H1 (cell line): ENCODE data around the gene NWD2. TPM values are rescaled to one million over a fixed set of nuclear protein-coding genes. Genes with fewer than 3 reads are reported as not detected.

Experiments
- CTCF ChIA-PET: fragments of 300-600 bp; sonication (Branson Sonifier 250); formaldehyde crosslinking; loops from one replicate; lab custom pipeline; 2021; ENCODE audit not compliant: partially characterized antibody; lab: Charles Lee
- POLR2A ChIA-PET: fragments of 300-600 bp; sonication (Branson Sonifier 250); formaldehyde crosslinking; loops from one replicate; lab custom pipeline; 2021; ENCODE audit warnings: inconsistent platforms; ENCODE audit not compliant: partially characterized antibody; lab: Charles Lee
- DNase-seq, 2 experiments: peaks; one replicate each; pipeline versions ENCODE4 v3.0.0 to v3.0.0-alpha.2; 2010 to 2022; ENCODE audit warnings: low spot score in 2 of 2, low read depth in 1 of 2, mixed read lengths in 1 of 2
- FAIRE-seq: peaks from 2 replicates; lab custom pipeline; 2011; peaks lifted over from hg19 to GRCh38; lab: Jason Lieb, UNC
- H2AFZ ChIP-seq: 2 replicates; pipeline ENCODE4 v1.8.1; 2012; ENCODE audit warnings: low read length, inconsistent platforms
- H2AK5ac ChIP-seq: 2 replicates; pipeline ENCODE4 v1.6.1; 2013; ENCODE audit warnings: low read depth, low read length
- H2BK120ac ChIP-seq: replicated peaks from 2 replicates; pipeline ENCODE3; 2013; ENCODE audit warnings: low read depth, low read length, inconsistent platforms
- H2BK12ac ChIP-seq: 2 replicates; pipeline ENCODE4 v1.6.1; 2013; ENCODE audit warnings: low read depth, low read length
- H2BK15ac ChIP-seq: 2 replicates; pipeline ENCODE4 v1.6.1; 2013; ENCODE audit warnings: low read length
- H2BK20ac ChIP-seq: 2 replicates; pipeline ENCODE4 v1.6.1; 2013; ENCODE audit warnings: low read length
- H2BK5ac ChIP-seq: 2 replicates; pipeline ENCODE4 v1.6.1; 2013; ENCODE audit warnings: low read depth, low read length
- H3K14ac ChIP-seq: 2 replicates; pipeline ENCODE4 v1.6.1; 2013; ENCODE audit warnings: inconsistent platforms; ENCODE audit not compliant: insufficient read length
- H3K18ac ChIP-seq: 2 replicates; pipeline ENCODE4 v1.6.1; 2013; ENCODE audit warnings: low read length; ENCODE audit errors: extremely low read depth
- H3K23ac ChIP-seq: 2 replicates; pipeline ENCODE4 v1.6.1; 2013; ENCODE audit warnings: inconsistent platforms; ENCODE audit not compliant: insufficient read length
- H3K23me2 ChIP-seq: 2 replicates; pipeline ENCODE4 v1.6.1; 2013; ENCODE audit warnings: low read depth, low read length
- H3K27ac ChIP-seq: 2 replicates; pipeline ENCODE4 v1.6.1; 2011; ENCODE audit warnings: low read depth, low read length, inconsistent platforms
- H3K27me3 ChIP-seq, 4 experiments: replicated peaks in 1 of 4; 1 replicate in 1 of 4; 2 replicates in 3 of 4; pipeline versions ENCODE4 v1.6.1 to v1.8.1; 2011 to 2013; ENCODE audit warnings: low read length in 3 of 4, mild to moderate bottlenecking in 3 of 4, inconsistent platforms in 2 of 4, mixed read lengths in 2 of 4, moderate library complexity in 1 of 4; ENCODE audit not compliant: control insufficient read depth in 3 of 4, insufficient read depth in 3 of 4; ENCODE audit errors: extremely low read depth in 1 of 4
- H3K36me3 ChIP-seq, 4 experiments: 2 replicates each; pipeline versions ENCODE4 v1.6.1 to v1.8.1; 2011 to 2013; ENCODE audit warnings: mild to moderate bottlenecking in 4 of 4, low read length in 3 of 4, moderate library complexity in 2 of 4, control low read depth in 1 of 4, inconsistent platforms in 1 of 4; ENCODE audit not compliant: insufficient read depth in 4 of 4, control insufficient read depth in 2 of 4
- H3K4ac ChIP-seq: replicated peaks from 2 replicates; pipeline ENCODE3; 2013; ENCODE audit warnings: low read length, low read depth, mixed read lengths, inconsistent platforms; ENCODE audit not compliant: insufficient read length
- H3K4me1 ChIP-seq, 4 experiments: replicated peaks in 1 of 4; 1 replicate in 1 of 4; 2 replicates in 3 of 4; pipeline versions ENCODE4 v1.6.1 to v1.8.1; 2011 to 2013; ENCODE audit warnings: low read length in 3 of 4, inconsistent platforms in 2 of 4, mixed read lengths in 1 of 4; ENCODE audit not compliant: insufficient read depth in 4 of 4, control insufficient read depth in 3 of 4
- H3K4me2 ChIP-seq, 2 experiments: 2 replicates each; pipeline versions ENCODE4 v1.6.1 to v1.8.1; 2011 to 2013; ENCODE audit warnings: low read depth in 2 of 2, low read length in 2 of 2, control low read depth in 1 of 2, inconsistent platforms in 1 of 2, mild to moderate bottlenecking in 1 of 2; ENCODE audit not compliant: insufficient read depth in 1 of 2
- H3K4me3 ChIP-seq, 4 experiments: fragments of 200-600, 300-600 bp in 1 of 4; sonication (generic), shearing (Covaris generic), sonication (Bioruptor Twin) in 1 of 4; 2 replicates each; pipeline versions ENCODE4 v1.5.1 to v1.8.1; 2011 to 2016; ENCODE audit warnings: low read length in 4 of 4, low read depth in 3 of 4, control low read depth in 2 of 4, inconsistent platforms in 2 of 4, mild to moderate bottlenecking in 2 of 4, mixed read lengths in 1 of 4, moderate library complexity in 1 of 4; ENCODE audit not compliant: insufficient read depth in 2 of 4; ENCODE audit errors: extremely low read depth in 1 of 4
- H3K56ac ChIP-seq: replicated peaks from 2 replicates; pipeline ENCODE3; 2013; ENCODE audit warnings: low read depth, mild to moderate bottlenecking, mixed read lengths, low read length, inconsistent platforms; ENCODE audit not compliant: insufficient read length
- H3K79me1 ChIP-seq: 2 replicates; pipeline ENCODE4 v1.6.1; 2013; ENCODE audit warnings: low read depth, low read length, control low read depth
- H3K79me2 ChIP-seq, 2 experiments: 2 replicates each; pipeline versions ENCODE4 v1.6.1 to v1.8.1; 2012 to 2013; ENCODE audit warnings: low read length in 2 of 2, mild to moderate bottlenecking in 2 of 2, inconsistent platforms in 1 of 2; ENCODE audit not compliant: insufficient read depth in 2 of 2, control insufficient read depth in 1 of 2
- H3K9ac ChIP-seq, 4 experiments: replicated peaks in 1 of 4; 1 replicate in 1 of 4; 2 replicates in 3 of 4; pipeline versions ENCODE4 v1.6.1 to v1.8.1; 2011 to 2013; ENCODE audit warnings: low read depth in 3 of 4, low read length in 3 of 4, control low read depth in 2 of 4, mild to moderate bottlenecking in 2 of 4, moderate library complexity in 2 of 4, inconsistent platforms in 1 of 4; ENCODE audit errors: extremely low read depth in 1 of 4
- H3K9me3 ChIP-seq, 2 experiments: 2 replicates each; pipeline versions ENCODE4 v1.6.1 to v1.8.1; 2012 to 2013; ENCODE audit warnings: mild to moderate bottlenecking in 2 of 2, moderate library complexity in 2 of 2, control low read depth in 1 of 2, inconsistent platforms in 1 of 2, low read depth in 1 of 2, low read length in 1 of 2, mixed read lengths in 1 of 2; ENCODE audit not compliant: insufficient read depth in 2 of 2
- H4K20me1 ChIP-seq, 2 experiments: replicated peaks in 1 of 2; 2 replicates each; pipeline versions ENCODE3 to v1.8.1; 2011 to 2013; ENCODE audit warnings: inconsistent platforms in 2 of 2, low read length in 2 of 2, mild to moderate bottlenecking in 1 of 2; ENCODE audit not compliant: insufficient read depth in 2 of 2, control insufficient read depth in 1 of 2
- H4K5ac ChIP-seq: 2 replicates; pipeline ENCODE4 v1.6.1; 2013; ENCODE audit warnings: low read length, low read depth, mixed read lengths, inconsistent platforms; ENCODE audit not compliant: insufficient read length
- H4K8ac ChIP-seq: 2 replicates; pipeline ENCODE4 v1.8.0; 2013; ENCODE audit warnings: mild to moderate bottlenecking, moderate library complexity, low read length, inconsistent platforms; ENCODE audit not compliant: insufficient read depth; ENCODE audit errors: extremely low read depth
- H4K91ac ChIP-seq: replicated peaks from 2 replicates; pipeline ENCODE3; 2013; ENCODE audit warnings: low read length, mixed read lengths, inconsistent platforms; ENCODE audit not compliant: insufficient read length
- ASH2L ChIP-seq: fragments of 200-600, 300-600 bp; sonication (generic); IDR thresholded peaks from one replicate; pipeline ENCODE4 v1.7.1; 2017; ENCODE audit warnings: low read length
- ATF2 ChIP-seq: IDR thresholded peaks from 2 replicates; pipeline ENCODE4 v1.6.1; 2012; ENCODE audit warnings: low read length, inconsistent platforms
- BCL11A ChIP-seq, 2 experiments: IDR thresholded peaks; one replicate each; pipeline ENCODE4 v1.6.1; 2011; ENCODE audit warnings: low read depth in 2 of 2, low read length in 2 of 2, mild to moderate bottlenecking in 2 of 2
- CHD2 ChIP-seq: IDR thresholded peaks from 2 replicates; pipeline ENCODE4 v1.6.1; 2012; ENCODE audit warnings: low read length, improper control_type of control experiment
- EGR1 ChIP-seq: IDR thresholded peaks from 2 replicates; pipeline ENCODE4 v1.6.1; 2011; ENCODE audit warnings: low read depth, low read length, borderline replicate concordance
- EZH2 ChIP-seq: fragments of 200-600 bp; sonication (generic); IDR thresholded peaks from 2 replicates; pipeline ENCODE4 v1.7.1; 2012; ENCODE audit warnings: low read depth, mild to moderate bottlenecking, moderate library complexity, low read length, inconsistent platforms; ENCODE audit not compliant: severe bottlenecking
- GABPA ChIP-seq: IDR thresholded peaks from 2 replicates; pipeline ENCODE4 v1.6.1; 2011; ENCODE audit warnings: mild to moderate bottlenecking, low read length, moderate library complexity, borderline replicate concordance; ENCODE audit not compliant: insufficient read depth
- KDM1A ChIP-seq: fragments of 200-600, 300-600 bp; sonication (generic); IDR thresholded peaks from 2 replicates; pipeline ENCODE4 v1.7.1; 2016; ENCODE audit warnings: mild to moderate bottlenecking, low read length, borderline replicate concordance
- NANOG ChIP-seq: IDR thresholded peaks from 2 replicates; pipeline ENCODE4 v1.6.1; 2011; ENCODE audit warnings: low read length, low read depth, mild to moderate bottlenecking, inconsistent platforms; ENCODE audit not compliant: insufficient read depth, poor library complexity, severe bottlenecking
- POLR2AphosphoS5 ChIP-seq: IDR thresholded peaks from 2 replicates; pipeline ENCODE4 v1.6.1; 2011; ENCODE audit warnings: low read depth, low read length
- RNF2 ChIP-seq: fragments of 200-900, 300-1000 bp; sonication (generic); IDR thresholded peaks from 2 replicates; pipeline ENCODE4 v1.7.1; 2016; ENCODE audit warnings: borderline replicate concordance, low read depth, mild to moderate bottlenecking, antibody characterized with exemption, low read length; ENCODE audit not compliant: poor library complexity, severe bottlenecking; ENCODE audit errors: missing control alignments
- SIRT6 ChIP-seq: IDR thresholded peaks from one replicate; pipeline ENCODE4 v1.7.1; 2012; ENCODE audit warnings: low read length, inconsistent platforms
- SUZ12 ChIP-seq: fragments of 200-600 bp; sonication (generic); IDR thresholded peaks from 2 replicates; pipeline ENCODE4 v1.6.1; 2012; ENCODE audit warnings: mild to moderate bottlenecking, inconsistent platforms, low read length, moderate library complexity, mixed read lengths
- WGBS, 2 experiments: shearing (Covaris generic) in 1 of 2; methylation state at CpG; one replicate each; pipeline versions ENCODE4 v1.1.6 to v1.1.7; 2013 to 2015; ENCODE audit warnings: low lambda C conversion rate in 2 of 2, mixed read lengths in 2 of 2, inconsistent platforms in 1 of 2, low coverage in 1 of 2, missing lambda C conversion rate in 1 of 2; ENCODE audit not compliant: insufficient replicate concordance in 2 of 2, insufficient coverage in 1 of 2, insufficient read length in 1 of 2; ENCODE audit errors: extremely low coverage in 1 of 2, missing lambda C conversion rate in 1 of 2; 5-methylcytosine and 5-hydroxymethylcytosine counted together
- polyA plus RNA-seq, 7 experiments: library from polyadenylated mRNA; depleted of rRNA in 3 of 7; stranded (reverse) in 5 of 7; unstranded in 2 of 7; fragments of >200 nt in 5 of 7; fragments of 200-250 nt in 2 of 7; gene quantifications; 1 replicate in 5 of 7; 2 replicates in 1 of 7; 4 replicates in 1 of 7; pipeline versions ENCODE4 v1.2.1 to v1.2.3, GENCODE V29; 2011 to 2013; ENCODE audit warnings: missing spikeins in 2 of 7, mixed read lengths in 2 of 7
- total RNA-seq: library from RNA; stranded (reverse); fragmentation: NEBNext Ultra II Directional; extraction: Animal tissue kit (Norgen Biotek cat#: 25700); gene quantifications from 2 replicates; pipeline ENCODE4 v1.2.1, GENCODE V29; 2021

NWD2 gene
- total and polyA plus RNA-seq, 2 of the 8 experiments (the other 6 are each of a cell fraction or from before 2014, with no cell fraction given): under 0.01 TPM; not detected in 1

GRCh38 chr4:37422638-37423037, 178.1 kb downstream of the NWD2 start:
- Histone ChIP-seq H3K23ac (no peak overlapping the region), H3K27me3 (no peaks in the 10 kb centered on the region)
- POLR2A ChIA-PET: no interaction called here
- TF ChIP-seq SUZ12: no peak
- no peak for TF ChIP-seq GABPA
- TF ChIP-seq KDM1A: no peak
- TF ChIP-seq ASH2L: no peak
- TF ChIP-seq ATF2: no peak
- TF ChIP-seq RNF2: no peak
- TF ChIP-seq NANOG: no peak
- no peak for TF ChIP-seq EGR1
- no peak for TF ChIP-seq POLR2AphosphoS5
- no peak for TF ChIP-seq BCL11A (IDR thresholded peaks at IDR 0.05; ENCODE audit: low read depth in 2 of 2, low read length in 2 of 2)
- TF ChIP-seq CHD2: no peak
- no peak for TF ChIP-seq EZH2
- TF ChIP-seq SIRT6: no peak

More at GRCh38 chr4:37422638-37423037, 178.1 kb downstream of the NWD2 start:
- H2BK120ac ChIP-seq: no peak overlapping the region
- no peak overlapping the region for H2BK20ac ChIP-seq
- no peak overlapping the region for H3K9ac ChIP-seq
- no peak overlapping the region for H2BK5ac ChIP-seq
- H2AK5ac ChIP-seq: no peak overlapping the region
- no peak overlapping the region for H3K4me2 ChIP-seq
- WGBS, 2 experiments: 93% methylated on average over 2 of the region's 2 CpGs; no CpG with 5 or more reads in 1 of the 2 experiments
- no peaks in the 10 kb centered on the region for H4K20me1 ChIP-seq
- DNase-seq: no peak
- no peak overlapping the region for H4K8ac ChIP-seq
- H3K4me1 ChIP-seq: no peaks in the 10 kb centered on the region
- no peak overlapping the region for H2AFZ ChIP-seq
- no peak overlapping the region for H3K27ac ChIP-seq
- no peak overlapping the region for H3K18ac ChIP-seq
- H3K4ac ChIP-seq: no peak overlapping the region
- no peak overlapping the region for H2BK15ac ChIP-seq
- H3K36me3 ChIP-seq: no peaks in the 10 kb centered on the region
- H4K91ac ChIP-seq: no peak overlapping the region
- no peak overlapping the region for H4K5ac ChIP-seq
- H3K4me3 ChIP-seq: no peak overlapping the region
- H3K79me2 ChIP-seq: no peaks in the 10 kb centered on the region
- H3K56ac ChIP-seq: no peak overlapping the region
- H2BK12ac ChIP-seq: no peak overlapping the region
- no peaks in the 10 kb centered on the region for H3K9me3 ChIP-seq
- H3K23me2 ChIP-seq: no peaks in the 10 kb centered on the region
- H3K14ac ChIP-seq: no peak overlapping the region
- no peaks in the 10 kb centered on the region for H3K79me1 ChIP-seq
- CTCF ChIA-PET: interaction anchor here (1.2 to 1.8 kb wide), 2 partner anchors 13 to 22 kb away, joined by 5 read pairs; no protein-coding TSS in a partner anchor
- no peak for FAIRE-seq
